ENCODE results near the gene NFAT5.
"Not testable (repeated sequence)": the region's sequence is repeated elsewhere in the genome, so short reads cannot be mapped to it uniquely, and the experiment has no call there.

Gene NFAT5

GRCh38 chr16:69564845-69565670, 708 bp upstream of the NFAT5 start:
- TF ChIP-seq Cebpa-rat (IDR thresholded peaks at IDR 0.05) = no peak
- peaks cover 26% of the 10 kb centered on the region for H4K20me1 ChIP-seq
- peak overlapping the region; percentile 89 for H3K9ac ChIP-seq
- H3K4me3 ChIP-seq = peak overlapping the region; percentile 98
- peak overlapping the region; percentile 93 for H3K27ac ChIP-seq
- no peaks in the 10 kb centered on the region for H3K36me3 ChIP-seq
- no peaks in the 10 kb centered on the region for H3K9me3 ChIP-seq
- peaks cover 44% of the 10 kb centered on the region for H3K4me1 ChIP-seq
- H3K27me3 ChIP-seq = no peaks in the 10 kb centered on the region
- peak overlapping the region; percentile 93 for H3K4me2 ChIP-seq

DNA sequence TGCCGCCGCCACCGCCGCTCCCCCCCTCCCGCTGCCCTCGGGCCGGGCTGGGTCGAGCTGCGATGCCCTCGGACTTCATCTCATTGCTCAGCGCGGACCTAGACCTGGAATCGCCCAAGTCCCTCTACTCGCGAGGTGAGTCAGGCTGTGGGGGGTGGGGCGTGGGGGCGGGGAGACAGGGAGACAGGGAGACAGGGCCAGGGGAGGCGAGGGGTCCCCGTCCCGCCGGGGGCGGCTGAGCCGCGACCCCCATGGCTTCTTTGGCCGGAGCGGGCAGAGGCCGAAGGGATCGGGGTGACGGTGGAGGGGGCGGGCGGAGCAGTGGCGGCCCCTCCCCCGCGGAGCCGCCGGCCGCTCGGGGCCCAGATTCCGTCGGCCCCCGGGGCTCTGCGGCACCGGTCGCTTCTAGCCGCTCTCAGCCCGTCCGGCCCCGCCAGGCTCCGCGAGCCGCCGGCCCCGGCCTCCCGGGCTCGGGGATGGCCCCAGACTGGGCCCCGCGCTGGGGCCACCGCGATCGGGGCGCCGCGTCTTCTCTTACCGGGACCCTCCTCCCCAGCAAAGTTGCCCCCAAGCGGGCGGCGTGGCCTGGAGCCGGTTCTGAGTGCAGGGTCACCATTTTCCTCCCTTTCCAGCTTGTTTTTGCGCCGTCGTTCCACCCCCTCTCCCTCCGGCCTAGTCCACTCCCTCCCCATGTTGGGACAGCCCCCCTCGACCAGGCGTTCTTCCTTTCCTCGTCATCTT, 644 bp downstream of the NFAT5 start:
- Histone ChIP-seq H3K4me2 (peak overlapping the region; percentile 93), H3K9me3 (no peaks in the 10 kb centered on the region), H3K36me3 (no peaks in the 10 kb centered on the region), H3K4me3 (peak overlapping the region; percentile 98), H3K27ac (peak overlapping the region; percentile 88), H3K4me1 (peaks cover 44% of the 10 kb centered on the region), H3K27me3 (no peaks in the 10 kb centered on the region), H4K20me1 (peaks cover 26% of the 10 kb centered on the region), H3K9ac (peak overlapping the region; percentile 96)
- TF ChIP-seq Cebpa-rat (IDR thresholded peaks at IDR 0.05) = no peak

DNA sequence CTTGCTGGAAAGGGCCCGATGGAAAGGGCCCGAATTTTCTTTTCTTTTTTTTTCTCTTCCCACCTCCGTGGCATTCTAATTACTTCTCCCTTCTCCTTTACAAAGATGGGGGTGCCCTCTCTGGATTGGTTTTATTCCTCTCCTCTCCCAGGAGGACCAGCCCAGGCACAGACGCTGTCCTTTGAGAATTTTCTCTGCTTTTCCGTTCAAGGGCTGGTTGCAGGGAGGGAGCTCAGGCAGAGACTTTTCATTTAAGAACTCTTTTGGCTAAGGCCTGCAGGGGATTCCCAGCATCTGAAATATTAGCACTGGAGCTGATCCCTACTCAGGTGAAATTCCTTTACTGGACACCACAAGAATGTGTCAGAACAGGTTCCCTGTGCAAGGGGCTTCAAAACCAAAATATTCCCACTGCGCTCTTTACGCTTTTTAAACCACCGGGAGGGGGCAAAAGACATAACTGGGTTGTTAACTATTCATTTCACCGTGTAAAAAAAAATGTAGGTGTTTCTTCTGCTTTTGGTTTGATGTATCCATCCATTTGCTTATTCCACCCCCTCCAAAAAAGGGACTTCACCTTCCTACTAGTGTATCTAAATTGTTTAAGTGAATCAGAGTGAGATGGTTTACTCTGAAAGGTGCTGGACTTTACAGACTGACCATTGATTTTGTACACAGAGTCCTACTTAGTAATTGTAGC, 1.4 kb downstream of the NFAT5 start:
- H3K4me3 ChIP-seq = peak overlapping the region; percentile 98
- no peaks in the 10 kb centered on the region for H3K9me3 ChIP-seq
- H3K27me3 ChIP-seq = no peaks in the 10 kb centered on the region
- H4K20me1 ChIP-seq = peaks cover 26% of the 10 kb centered on the region
- H3K4me1 ChIP-seq = peaks cover 44% of the 10 kb centered on the region
- peak overlapping the region; percentile 88 for H3K27ac ChIP-seq
- H3K36me3 ChIP-seq = no peaks in the 10 kb centered on the region
- TF ChIP-seq Cebpa-rat (IDR thresholded peaks at IDR 0.05) = no peak
- H3K9ac ChIP-seq = peak overlapping the region; percentile 96
- H3K4me2 ChIP-seq = peak overlapping the region; percentile 93

DNA sequence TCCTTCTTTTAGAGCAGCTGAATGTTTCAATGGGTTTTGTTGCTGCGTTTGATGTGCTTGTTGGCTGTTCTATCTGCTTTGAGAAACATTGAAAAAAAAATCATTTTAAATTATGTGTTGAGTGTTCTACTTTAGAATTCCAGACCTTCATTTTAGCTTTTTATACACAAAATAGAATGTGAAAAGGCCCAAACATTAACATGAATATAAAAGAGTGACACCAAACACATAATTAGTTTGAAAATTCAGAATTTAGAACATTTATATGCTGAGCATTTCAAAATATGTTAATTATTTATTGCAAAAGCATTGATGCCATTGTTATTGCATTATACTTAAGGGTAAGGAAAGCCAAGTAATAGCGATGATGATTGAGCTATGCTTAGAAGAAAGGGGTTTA, 2.9 kb downstream of the NFAT5 start:
- Histone ChIP-seq H3K9ac (no peak overlapping the region), H3K27ac (no peak overlapping the region), H3K36me3 (no peaks in the 10 kb centered on the region), H3K4me2 (no peak overlapping the region), H3K4me1 (peaks cover 38% of the 10 kb centered on the region), H3K9me3 (no peaks in the 10 kb centered on the region), H3K4me3 (no peak overlapping the region), H4K20me1 (peaks cover 27% of the 10 kb centered on the region), H3K27me3 (no peaks in the 10 kb centered on the region)
- TF ChIP-seq Cebpa-rat (IDR thresholded peaks at IDR 0.05) = no peak

DNA sequence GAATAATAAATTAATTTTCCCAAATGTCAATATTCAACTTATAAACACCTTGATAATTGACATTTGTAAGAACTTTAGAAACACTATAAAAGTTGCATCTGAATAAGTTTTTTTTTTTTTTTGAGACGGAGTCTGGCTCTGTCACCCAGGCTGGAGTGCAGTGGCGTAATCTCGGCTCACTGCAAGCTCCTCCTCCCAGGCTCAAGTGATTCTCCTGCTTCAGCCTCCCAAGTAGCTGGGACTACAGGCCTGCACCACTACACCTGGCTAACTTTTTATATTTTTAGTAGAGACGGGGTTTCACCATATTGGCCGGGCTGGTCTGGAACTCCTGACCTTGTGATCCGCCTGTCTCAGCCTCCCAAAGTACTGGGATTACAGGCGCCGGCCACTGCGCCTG, 13.0 kb downstream of the NFAT5 start:
- not testable (repeated sequence) for H3K9ac ChIP-seq

GRCh38 chr16:69579783-69580481, 14.2 kb downstream of the NFAT5 start:
- H3K9ac ChIP-seq = no peak overlapping the region
- H3K4me3 ChIP-seq = no peak overlapping the region
- no peak for TF ChIP-seq Cebpa-rat (IDR thresholded peaks at IDR 0.05)

More for the DNA sequence above, 13.0 kb downstream of the NFAT5 start:
- H3K4me1 ChIP-seq, H3K9me3 ChIP-seq, H3K27ac ChIP-seq, H3K4me2 ChIP-seq, H3K4me3 ChIP-seq, H3K27me3 ChIP-seq: not testable (repeated sequence)
- peaks cover 46% of the 10 kb centered on the region for H4K20me1 ChIP-seq
- peaks cover 25% of the 10 kb centered on the region for H3K36me3 ChIP-seq

GRCh38 chr16:69581297-69581696, 15.5 kb downstream of the NFAT5 start:
- Histone ChIP-seq H3K4me1 (0 out of 2 replicates have a peak, but pooled peaks cover 7% of the 10 kb centered on the region), H3K36me3 (peaks cover 17% of the 10 kb centered on the region), H4K20me1 (peaks cover 64% of the 10 kb centered on the region), H3K9ac (no peak overlapping the region), H3K27ac (no peak overlapping the region), H3K27me3 (no peaks in the 10 kb centered on the region), H3K4me3 (no peak overlapping the region), H3K9me3 (no peaks in the 10 kb centered on the region), H3K4me2 (no peak overlapping the region)
- no peak for TF ChIP-seq Cebpa-rat (IDR thresholded peaks at IDR 0.05)

More at GRCh38 chr16:69579783-69580481, 14.2 kb downstream of the NFAT5 start:
- Histone ChIP-seq H3K27ac (no peak overlapping the region), H3K4me1 (0 out of 2 replicates have a peak, but pooled peaks cover 7% of the 10 kb centered on the region), H3K27me3 (no peaks in the 10 kb centered on the region), H4K20me1 (peaks cover 51% of the 10 kb centered on the region), H3K9me3 (no peaks in the 10 kb centered on the region), H3K4me2 (no peak overlapping the region), H3K36me3 (peaks cover 20% of the 10 kb centered on the region)

DNA sequence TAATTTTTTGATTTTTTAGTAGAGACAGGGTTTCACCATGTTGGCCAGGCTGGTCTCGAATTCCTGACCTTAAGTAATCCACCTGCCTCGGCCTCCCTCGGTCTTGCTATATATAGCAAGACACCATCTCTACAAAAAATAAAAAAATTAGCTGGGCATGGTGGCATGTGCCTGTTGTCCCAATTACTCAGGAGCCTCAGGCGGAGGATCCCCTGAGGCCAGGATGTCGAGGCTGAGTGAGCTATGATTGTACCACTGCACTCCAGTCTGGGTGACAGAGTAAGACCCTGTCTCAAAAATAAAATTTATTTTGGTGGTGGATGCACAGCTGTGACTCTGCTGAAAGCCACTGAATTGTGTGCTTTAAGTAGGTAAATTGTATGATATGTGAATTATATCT, 18.7 kb downstream of the NFAT5 start:
- H3K9me3 ChIP-seq, H3K4me2 ChIP-seq, H3K9ac ChIP-seq, H3K27me3 ChIP-seq, H3K4me1 ChIP-seq, H3K4me3 ChIP-seq, H3K27ac ChIP-seq: not testable (repeated sequence)
- peaks cover 20% of the 10 kb centered on the region for H3K36me3 ChIP-seq
- peaks cover 66% of the 10 kb centered on the region; the same call in 1 of the 2 replicates for H4K20me1 ChIP-seq

All from BLaER1 (cell line).